Parietal lobe (tissue), 2 donors: ENCODE data around the gene RPL13. TPM values are rescaled to one million over a fixed set of nuclear protein-coding genes. Genes with fewer than 3 reads are reported as not detected.

Experiments used
- small RNA-seq: library from RNA; depleted of rRNA; stranded (forward); fragments of <200 nt; gene quantifications from one replicate; pipeline ENCODE3, GENCODE V24; 2014; ENCODE audit warnings: low replicate concordance
- total RNA-seq: library from RNA; depleted of rRNA; stranded (reverse); fragments of >200 nt; gene quantifications from one replicate; pipeline ENCODE4 v1.2.3, GENCODE V29; 2014

RPL13 gene
- 1,500 TPM for total RNA-seq

GRCh38 chr16:89560378-89561141, at the start of gene RPL13:
TSS of gene RPL13 (plus strand) at chr16:89560682. CDS start at chr16:89560960, 278 bp downstream.

GRCh38 chr16:89575247-89576152, 15.0 kb downstream of the RPL13 start, which contains the start of gene CPNE7:
TSS of gene CPNE7 (plus strand) at chr16:89575758. CDS start at chr16:89575898, 140 bp downstream.

GRCh38 chr16:89613231-89613953, 52.9 kb downstream of the RPL13 start, which contains the start of gene DPEP1:
TSS of gene DPEP1 (plus strand) at chr16:89613642. CDS start at chr16:89630411, 16,769 bp downstream.

Small RNA genes within 50 kb of the gene (small RNA-seq; reads per million reads assigned to genes)
- gene SNORD68: not detected

Other genes starting within 250 kb of the RPL13 start
- gene ANKRD11, start 70.1 kb upstream of the RPL13 start, total RNA-seq: 82.9 TPM
- 163 TPM for gene SPG7, start 52.3 kb upstream of the RPL13 start, total RNA-seq
- gene CPNE7, start 15.1 kb downstream of the RPL13 start, total RNA-seq: 13.5 TPM
- 4.1 TPM for gene DPEP1, start 53.0 kb downstream of the RPL13 start, total RNA-seq
- 81.4 TPM for gene CHMP1A, start 97.0 kb downstream of the RPL13 start, total RNA-seq
- gene SPATA33, start 97.2 kb downstream of the RPL13 start, total RNA-seq: 16.6 TPM
- gene CDK10, start 126.0 kb downstream of the RPL13 start, total RNA-seq: 52.6 TPM
- gene SPATA2L, start 141.0 kb downstream of the RPL13 start, total RNA-seq: 16.3 TPM
- gene VPS9D1, start 160.2 kb downstream of the RPL13 start, total RNA-seq: 17.8 TPM
- gene ZNF276, start 160.9 kb downstream of the RPL13 start, total RNA-seq: 38.2 TPM